ENCODE measurements around the gene IMMP2L. TPM values are rescaled to one million over a fixed set of nuclear protein-coding genes. Genes with fewer than 3 reads are reported as not detected.
A peak's percentile ranks its signal among the peaks of the same experiment; 100 is the strongest.

Gene IMMP2L
- total RNA-seq, 1 donor from 2014 or later = 13.8 TPM

DNA sequence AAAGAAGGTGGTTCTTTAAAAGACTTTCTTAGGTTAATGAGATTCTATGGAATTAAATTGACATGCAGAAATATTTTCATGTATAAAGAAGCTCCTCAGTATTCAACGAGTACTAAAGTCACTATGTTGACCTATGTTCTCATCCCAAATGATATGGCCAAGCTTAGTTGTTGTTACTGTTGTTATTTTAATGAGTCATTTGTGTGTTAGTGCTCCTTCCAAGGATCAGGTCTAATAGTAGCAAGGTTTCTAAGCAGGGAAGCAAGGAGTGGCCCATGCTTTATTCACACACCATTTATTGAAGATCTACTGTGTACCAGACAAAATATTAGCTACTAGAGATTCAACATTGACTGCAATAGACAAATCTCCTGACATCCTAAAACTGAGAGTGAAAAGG, 429.5 kb downstream of the IMMP2L start:
- ATAC-seq (no peak), DNase-seq (ENCODE audit: low spot score) (no peak)

DNA sequence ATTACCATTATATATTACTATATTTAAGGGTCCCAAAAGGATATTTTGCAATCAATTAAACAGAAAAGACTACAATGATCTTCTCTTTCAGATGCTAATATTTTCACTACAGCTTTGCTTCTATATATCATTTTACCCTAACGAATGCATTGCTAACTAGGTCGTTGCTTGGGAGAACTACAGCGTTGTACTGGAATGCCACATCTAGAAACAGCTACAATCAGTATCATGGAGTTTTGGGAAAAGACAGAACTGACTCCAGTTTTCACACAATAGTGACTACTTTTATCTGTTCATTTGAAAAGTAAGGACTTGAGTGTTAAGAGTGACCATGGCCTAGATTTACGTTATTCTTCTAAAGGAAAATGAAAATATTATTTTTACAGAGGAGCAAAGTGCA, 432.9 kb downstream of the IMMP2L start:
- DNase-seq (ENCODE audit: low spot score) (no peak), ATAC-seq (no peak)

DNA sequence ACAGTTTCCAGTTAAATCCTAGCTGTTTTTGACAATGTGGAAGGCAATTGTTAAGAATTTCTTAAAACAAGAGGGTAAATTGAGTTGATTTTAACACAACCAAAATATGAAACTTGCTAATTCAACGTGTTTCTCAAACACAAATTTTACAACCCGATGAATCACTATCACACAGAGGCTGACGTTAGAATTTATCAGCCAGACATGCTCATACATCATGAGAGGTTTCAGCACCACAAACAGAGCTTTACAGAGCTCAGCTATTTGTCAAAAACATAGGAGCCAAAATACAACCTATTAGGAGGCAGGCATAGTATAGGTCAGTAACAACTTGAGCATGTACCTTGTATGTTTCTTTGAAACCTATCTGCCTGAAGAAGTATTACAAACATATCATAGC, 435.3 kb downstream of the IMMP2L start:
- DNase-seq (ENCODE audit: low spot score) = no peak
- ATAC-seq = no peak

GRCh38 chr7:111115966-111116365, 446.3 kb downstream of the IMMP2L start:
- DNase-seq (ENCODE audit: low spot score) (no peak), ATAC-seq (no peak)

GRCh38 chr7:111113263-111114017, 448.9 kb downstream of the IMMP2L start:
- ATAC-seq (no peak), DNase-seq (ENCODE audit: low spot score) (no peak)

DNA sequence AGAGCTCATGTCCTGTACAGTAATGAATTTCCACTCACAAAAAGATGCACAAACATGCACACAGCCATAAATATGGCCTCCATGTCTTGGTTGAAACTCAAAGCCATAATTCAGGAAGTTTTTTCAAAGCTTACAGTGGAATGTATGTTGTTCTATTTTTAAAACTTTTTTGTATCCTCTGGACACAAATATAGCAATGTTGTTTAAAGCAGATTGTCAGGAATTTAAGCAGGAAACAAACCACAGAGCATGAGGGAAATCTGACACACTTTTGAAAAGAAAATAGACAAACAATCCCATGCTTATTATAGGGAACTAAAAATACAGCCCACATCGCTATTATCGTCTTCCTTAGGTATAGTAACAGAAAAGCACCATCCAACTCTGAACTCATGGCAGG, 449.9 kb downstream of the IMMP2L start:
- ATAC-seq = no peak
- DNase-seq (ENCODE audit: low spot score) = no peak

DNA sequence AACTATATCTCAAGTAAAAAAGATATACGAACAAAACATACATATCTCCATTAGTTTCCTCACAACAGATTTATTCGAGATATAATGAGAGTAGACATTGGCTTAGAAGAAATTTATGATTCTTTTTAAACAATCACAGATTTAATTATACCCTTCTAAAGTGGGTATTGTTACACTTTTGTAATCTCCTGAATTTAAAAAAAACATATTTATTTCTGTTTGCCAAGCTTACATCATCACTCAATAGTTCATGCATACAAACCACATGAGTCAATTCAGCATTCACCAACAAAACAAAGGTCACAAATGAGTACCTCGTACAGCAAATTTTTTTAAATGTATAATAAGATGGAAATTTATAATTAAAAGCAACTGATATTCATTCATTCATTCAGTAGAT, 453.8 kb downstream of the IMMP2L start:
- DNase-seq (ENCODE audit: low spot score) = no peak
- peak; percentile 49 for ATAC-seq

DNA sequence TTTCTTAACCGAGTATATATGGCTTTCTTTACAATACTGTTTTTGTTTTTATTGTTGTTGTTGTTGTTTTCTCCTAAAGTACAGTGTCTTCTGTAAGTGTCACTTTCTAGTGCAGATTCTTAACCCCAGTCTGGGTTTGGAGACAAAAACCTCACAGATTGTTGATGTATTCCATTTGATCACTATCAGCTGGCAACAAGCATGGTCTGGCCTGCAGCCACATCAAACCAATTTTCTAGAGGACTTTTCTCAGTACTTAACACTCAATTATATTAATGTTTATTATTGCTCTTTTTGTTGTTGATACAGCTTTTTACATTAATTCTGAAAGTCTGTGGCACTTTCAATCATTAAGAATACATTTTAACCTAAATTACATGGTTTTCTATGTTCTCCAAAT, 454.3 kb downstream of the IMMP2L start:
- ATAC-seq = peak; percentile 82

GRCh38 chr7:111107579-111107978, 454.7 kb downstream of the IMMP2L start:
- ATAC-seq = peak; percentile 52
- DNase-seq (ENCODE audit: low spot score) = no peak

More for the DNA sequence above, 454.3 kb downstream of the IMMP2L start:
- DNase-seq (ENCODE audit: low spot score) = peak; percentile 57

- DNase-seq (ENCODE audit: low spot score) = no peak
- no peak for ATAC-seq
Observed at GRCh38 chr7:111105269-111105668, 457.0 kb downstream of the IMMP2L start.

GRCh38 chr7:111104710-111105109, 457.6 kb downstream of the IMMP2L start:
- DNase-seq (ENCODE audit: low spot score) (no peak), ATAC-seq (no peak)

DNA sequence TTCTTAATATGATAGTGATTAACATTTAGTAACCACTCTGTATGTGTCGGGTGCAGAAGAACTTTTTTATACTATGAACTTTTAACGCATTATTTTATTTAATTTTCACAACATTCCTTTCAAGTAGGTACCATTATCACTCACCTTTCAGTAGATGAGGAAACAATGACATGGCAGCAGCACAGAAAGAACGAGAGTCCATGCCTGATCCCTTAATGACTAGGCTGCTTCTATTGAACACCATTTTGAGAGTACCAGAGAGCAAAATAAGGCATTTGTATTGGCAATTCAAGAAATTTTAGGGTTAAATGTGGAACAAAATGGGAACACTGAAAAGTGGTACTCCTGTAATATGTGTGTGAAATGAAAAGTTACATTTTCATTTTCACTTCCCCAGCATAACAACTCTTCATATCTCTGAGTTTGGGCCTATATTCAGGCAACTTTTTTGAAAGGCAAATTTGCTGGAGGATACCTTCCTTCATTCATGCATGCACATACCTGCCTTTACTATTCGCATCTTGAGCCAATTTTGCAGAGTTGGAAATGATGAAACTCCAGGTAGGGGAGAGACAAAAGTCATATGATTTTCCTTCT, 458.5 kb downstream of the IMMP2L start:
- ATAC-seq (no peak), DNase-seq (ENCODE audit: low spot score) (no peak)

DNA sequence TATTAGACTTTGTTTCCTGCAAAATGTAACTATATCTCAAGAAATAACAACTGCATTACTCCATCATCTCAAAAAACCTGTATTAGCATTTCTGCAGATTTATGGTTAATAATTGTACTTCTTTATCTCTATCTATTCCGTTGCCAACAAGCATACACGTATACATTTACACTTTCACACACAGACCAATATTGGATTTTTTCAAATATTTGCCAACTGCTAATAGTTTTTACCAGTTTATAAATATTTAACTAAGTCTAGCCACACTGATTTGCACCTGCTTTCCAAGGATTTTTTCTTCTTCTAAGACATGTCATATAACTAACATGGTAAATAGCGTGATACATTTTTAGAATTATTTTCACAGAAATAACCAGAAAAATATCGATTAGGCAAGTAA, 459.2 kb downstream of the IMMP2L start:
- ATAC-seq (no peak), DNase-seq (ENCODE audit: low spot score) (no peak)

- ATAC-seq (no peak), DNase-seq (ENCODE audit: low spot score) (no peak)
Observed at GRCh38 chr7:111101856-111102646, 460.2 kb downstream of the IMMP2L start.

GRCh38 chr7:111098926-111099250, 463.4 kb downstream of the IMMP2L start:
- no peak for DNase-seq (ENCODE audit: low spot score)
- no peak for ATAC-seq

DNA sequence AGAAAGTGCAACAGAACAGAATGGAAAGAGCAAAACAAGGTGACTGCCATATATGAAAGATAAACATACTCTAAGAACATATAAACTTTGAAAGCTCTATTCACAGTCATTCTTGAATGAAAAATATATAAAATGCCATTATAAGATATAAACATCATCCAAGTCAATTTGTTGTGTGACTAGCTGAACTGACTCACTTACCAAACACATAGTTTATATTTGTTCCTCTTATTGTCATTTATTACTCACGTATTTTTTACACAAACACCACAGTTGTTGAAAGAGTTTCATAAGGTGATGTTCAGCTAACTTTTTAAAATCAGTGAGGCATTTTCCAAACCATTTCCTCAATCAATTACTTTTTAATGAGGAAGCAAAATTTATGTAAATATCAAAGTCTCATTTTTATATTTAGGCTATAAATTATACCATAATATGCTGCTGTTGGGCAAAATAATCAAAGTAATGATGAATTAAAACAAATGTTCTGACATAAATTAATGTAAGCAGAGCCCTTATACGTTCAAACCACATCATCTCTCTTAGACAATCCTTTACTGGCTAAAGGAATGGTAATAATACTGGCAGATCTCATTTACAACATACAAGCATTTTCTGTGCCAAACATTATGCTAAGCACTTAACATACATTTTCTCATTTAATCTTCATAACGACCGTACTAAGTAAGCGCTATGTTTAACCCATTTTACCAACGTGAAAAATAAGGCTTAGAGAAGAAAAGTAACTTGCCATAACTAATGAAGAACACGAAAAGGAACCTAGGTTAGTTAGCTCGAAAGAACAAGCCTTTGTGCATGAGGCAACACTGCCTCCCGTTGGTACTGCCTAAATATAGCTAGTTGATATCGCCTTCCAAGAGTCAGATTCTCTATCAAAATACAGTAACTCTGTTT, 464.0 kb downstream of the IMMP2L start:
- ATAC-seq = peak; percentile 76
- DNase-seq (ENCODE audit: low spot score) = no peak

DNA sequence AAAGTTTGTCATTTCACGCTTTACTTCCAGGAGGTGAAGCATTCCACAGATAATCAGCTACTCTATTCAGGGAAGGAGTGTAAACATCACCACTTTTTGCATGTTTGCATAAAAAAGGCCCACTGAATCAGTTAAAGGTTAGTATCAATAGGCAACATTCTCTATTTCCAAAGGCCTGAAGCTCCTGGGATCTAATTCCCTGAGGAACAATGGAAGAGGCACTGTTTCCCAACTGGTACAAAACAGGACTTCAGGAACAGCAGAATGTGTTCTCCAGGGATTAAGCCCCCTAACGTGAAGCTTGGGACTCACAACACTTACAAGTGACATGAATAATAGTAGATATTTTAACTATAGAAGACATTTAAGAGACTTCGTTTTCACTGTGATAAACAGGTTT, 465.3 kb downstream of the IMMP2L start:
- DNase-seq (ENCODE audit: low spot score) = no peak
- no peak for ATAC-seq

DNA sequence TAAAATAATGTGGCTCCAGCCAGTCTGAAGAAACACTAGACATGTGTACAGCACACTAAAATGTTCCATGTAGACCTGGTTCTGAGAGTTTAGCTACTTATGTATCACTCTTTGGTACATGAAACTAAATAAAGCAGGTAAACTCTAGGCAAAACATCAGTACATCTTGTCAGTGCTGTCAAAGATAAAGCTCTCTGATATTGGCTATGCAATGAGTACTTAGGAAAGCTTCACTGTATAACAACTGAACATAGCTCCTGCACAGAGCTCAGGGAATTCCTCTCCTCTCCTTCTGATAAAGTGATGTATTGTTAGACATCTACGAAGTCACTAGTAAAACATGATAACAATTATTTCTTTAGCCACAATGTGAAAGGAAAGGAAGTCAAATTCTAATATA, 467.9 kb downstream of the IMMP2L start:
- ATAC-seq = no peak
- no peak for DNase-seq (ENCODE audit: low spot score)

- ATAC-seq = no peak
Observed at GRCh38 chr7:111093496-111093895, 468.8 kb downstream of the IMMP2L start.

DNA sequence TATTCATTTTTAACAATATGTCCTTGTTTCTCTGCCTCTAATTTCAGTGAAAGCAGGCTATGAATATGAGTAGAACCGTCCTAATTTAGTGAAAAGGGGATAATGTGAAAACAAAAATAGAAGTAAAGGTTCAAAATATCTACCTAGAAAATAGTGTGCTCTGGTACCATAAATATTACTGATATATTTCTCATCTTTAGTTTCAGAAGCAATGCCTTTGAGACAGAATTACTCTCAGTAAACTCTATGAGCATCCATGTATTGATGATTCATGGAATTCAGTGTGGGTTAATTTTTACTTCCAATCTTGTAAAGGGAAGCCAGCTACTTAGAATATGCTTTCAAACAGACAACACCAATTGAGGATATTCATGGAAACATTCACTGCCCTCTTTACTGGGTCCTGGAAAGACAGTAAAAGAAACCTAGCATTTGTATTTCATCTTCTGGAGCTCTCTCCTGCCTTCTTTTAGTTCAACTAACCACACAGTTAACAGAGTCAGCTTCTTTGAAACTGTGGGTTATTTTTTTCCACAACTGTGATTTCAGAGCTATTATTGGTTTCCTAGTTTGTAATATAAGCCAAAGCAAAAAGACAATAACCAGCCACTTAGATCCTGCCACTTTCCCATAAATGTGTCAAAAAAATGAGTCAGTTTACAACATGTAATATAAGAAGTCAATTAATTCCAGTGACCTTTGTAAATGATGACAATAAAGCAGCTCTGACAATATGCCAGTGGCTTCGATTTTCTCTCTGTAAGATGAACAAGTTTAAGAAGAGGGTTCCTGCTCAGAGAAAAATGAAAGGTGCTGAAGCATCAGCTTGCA, 469.7 kb downstream of the IMMP2L start:
- no peak for ATAC-seq
- no peak for DNase-seq (ENCODE audit: low spot score)

More at GRCh38 chr7:111093496-111093895, 468.8 kb downstream of the IMMP2L start:
- no peak for DNase-seq (ENCODE audit: low spot score)

Data from left lobe of liver (tissue), 2 donors.